D721Med (cell line): Measurements from ENCODE around the gene HECW1.

Experiments
- DNase-seq: peaks from one replicate; pipeline ENCODE4 v3.0.0; 2011; ENCODE audit warnings: low spot score; ENCODE audit not compliant: insufficient read length
- FAIRE-seq: peaks from 2 replicates; lab custom pipeline; 2011; peaks lifted over from hg19 to GRCh38; lab: Jason Lieb, UNC
- CTCF ChIP-seq: IDR thresholded peaks from 2 replicates; pipeline ENCODE4 v1.5.1; 2012; ENCODE audit warnings: mild to moderate bottlenecking, control low read depth; ENCODE audit not compliant: insufficient read depth; ENCODE audit errors: missing control alignments

The HECW1 gene

GRCh38 chr7:43502941-43503340 is 390.5 kb downstream of the HECW1 start:
- DNase-seq (no peak), FAIRE-seq (no peak)
- no peak for TF ChIP-seq CTCF

- TF ChIP-seq CTCF = no peak
- no peak for FAIRE-seq
- no peak for DNase-seq
These were observed 393.0 kb downstream of the HECW1 start for GRCh38 chr7:43505412-43505811.

GRCh38 chr7:43506460-43506859 is 394.0 kb downstream of the HECW1 start:
- no peak for TF ChIP-seq CTCF
- no peak for DNase-seq
- no peak for FAIRE-seq

- TF ChIP-seq CTCF = no peak
- DNase-seq (no peak), FAIRE-seq (no peak)
These were observed 396.0 kb downstream of the HECW1 start for GRCh38 chr7:43508461-43508860.

GRCh38 chr7:43509906-43510305 is 397.5 kb downstream of the HECW1 start:
- FAIRE-seq (no peak), DNase-seq (no peak)
- no peak for TF ChIP-seq CTCF

- no peak for TF ChIP-seq CTCF
- no peak for FAIRE-seq
- no peak for DNase-seq
These were observed 398.6 kb downstream of the HECW1 start for GRCh38 chr7:43511029-43511428.

- no peak for DNase-seq
- no peak for TF ChIP-seq CTCF
- no peak for FAIRE-seq
These were observed 399.5 kb downstream of the HECW1 start for GRCh38 chr7:43511769-43512515.
